Suprapubic skin (tissue), 4 donors: ENCODE data around the gene ANKRD11.

Experiments used
- EP300 ChIP-seq: sonication (generic); formaldehyde crosslinking; IDR thresholded peaks from one replicate; pipeline ENCODE4 v1.6.1; 2017; ENCODE audit warnings: antibody characterized with exemption
- POLR2A ChIP-seq, 2 donors: fragments of 450-650 bp; IDR thresholded peaks; one replicate each; pipeline ENCODE4 v1.6.1; 2017; ENCODE audit warnings: antibody characterized with exemption in 2 of 2, mild to moderate bottlenecking in 2 of 2, moderate library complexity in 2 of 2
- POLR2AphosphoS5 ChIP-seq, 3 donors: sonication (generic); formaldehyde crosslinking; IDR thresholded peaks; one replicate each; pipeline ENCODE4 v1.6.1; 2017; ENCODE audit warnings: antibody characterized with exemption in 3 of 3
- TF ChIP-seq, protein P1 (sequence below), 2 donors: fragments of 200-600 bp in 1 of 2; fragments of 450-650 bp in 1 of 2; sonication (generic) in 1 of 2; IDR thresholded peaks; one replicate each; pipeline ENCODE4 v1.5.1; 2016 to 2019; ENCODE audit warnings: antibody characterized with exemption in 2 of 2, mild to moderate bottlenecking in 1 of 2, moderate library complexity in 1 of 2

DNA sequence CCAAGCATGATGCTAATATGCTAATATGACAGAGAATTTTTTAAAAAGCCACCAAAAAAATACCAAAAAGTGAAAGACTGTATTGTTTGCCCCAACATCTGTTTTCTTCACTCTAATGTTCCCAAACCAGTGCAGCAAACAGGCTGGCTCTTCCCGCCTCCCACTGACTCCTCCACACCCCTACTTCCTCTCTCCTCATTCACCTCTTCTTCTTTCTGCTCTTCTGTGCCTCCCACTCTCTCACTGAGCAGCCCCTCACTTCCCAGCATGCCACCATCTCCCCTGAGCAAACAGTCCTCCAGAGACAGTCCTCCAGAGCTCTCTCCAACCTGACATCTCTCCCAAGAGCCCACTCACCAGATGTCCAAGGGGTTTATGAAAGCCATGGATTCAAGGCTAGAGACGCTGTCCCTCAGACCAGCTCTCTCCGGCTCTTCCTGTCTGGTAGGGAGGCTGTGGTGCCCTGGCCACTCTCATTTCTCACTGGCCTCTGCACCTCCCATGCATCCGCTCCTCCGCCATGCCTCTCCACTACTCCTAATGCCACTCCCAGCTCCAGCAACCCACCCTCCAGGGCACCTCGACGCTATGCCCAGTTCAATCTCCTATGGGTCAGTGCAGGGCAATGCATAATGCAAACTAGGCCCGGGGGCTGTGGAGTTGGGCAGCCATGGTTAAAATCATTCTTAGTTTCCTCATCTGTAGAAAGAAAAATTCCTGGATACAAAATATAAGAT, 52.9 kb downstream of the ANKRD11 start:
- TF ChIP-seq, protein P1, sequence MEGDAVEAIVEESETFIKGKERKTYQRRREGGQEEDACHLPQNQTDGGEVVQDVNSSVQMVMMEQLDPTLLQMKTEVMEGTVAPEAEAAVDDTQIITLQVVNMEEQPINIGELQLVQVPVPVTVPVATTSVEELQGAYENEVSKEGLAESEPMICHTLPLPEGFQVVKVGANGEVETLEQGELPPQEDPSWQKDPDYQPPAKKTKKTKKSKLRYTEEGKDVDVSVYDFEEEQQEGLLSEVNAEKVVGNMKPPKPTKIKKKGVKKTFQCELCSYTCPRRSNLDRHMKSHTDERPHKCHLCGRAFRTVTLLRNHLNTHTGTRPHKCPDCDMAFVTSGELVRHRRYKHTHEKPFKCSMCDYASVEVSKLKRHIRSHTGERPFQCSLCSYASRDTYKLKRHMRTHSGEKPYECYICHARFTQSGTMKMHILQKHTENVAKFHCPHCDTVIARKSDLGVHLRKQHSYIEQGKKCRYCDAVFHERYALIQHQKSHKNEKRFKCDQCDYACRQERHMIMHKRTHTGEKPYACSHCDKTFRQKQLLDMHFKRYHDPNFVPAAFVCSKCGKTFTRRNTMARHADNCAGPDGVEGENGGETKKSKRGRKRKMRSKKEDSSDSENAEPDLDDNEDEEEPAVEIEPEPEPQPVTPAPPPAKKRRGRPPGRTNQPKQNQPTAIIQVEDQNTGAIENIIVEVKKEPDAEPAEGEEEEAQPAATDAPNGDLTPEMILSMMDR (IDR thresholded peaks at IDR 0.05) = no peak
- TF ChIP-seq POLR2A (IDR thresholded peaks at IDR 0.05) = no peak
- no peak for TF ChIP-seq EP300
- no peak for TF ChIP-seq POLR2AphosphoS5 (IDR thresholded peaks at IDR 0.05)
